Measurements from ENCODE around the gene FOXO6.

DNA sequence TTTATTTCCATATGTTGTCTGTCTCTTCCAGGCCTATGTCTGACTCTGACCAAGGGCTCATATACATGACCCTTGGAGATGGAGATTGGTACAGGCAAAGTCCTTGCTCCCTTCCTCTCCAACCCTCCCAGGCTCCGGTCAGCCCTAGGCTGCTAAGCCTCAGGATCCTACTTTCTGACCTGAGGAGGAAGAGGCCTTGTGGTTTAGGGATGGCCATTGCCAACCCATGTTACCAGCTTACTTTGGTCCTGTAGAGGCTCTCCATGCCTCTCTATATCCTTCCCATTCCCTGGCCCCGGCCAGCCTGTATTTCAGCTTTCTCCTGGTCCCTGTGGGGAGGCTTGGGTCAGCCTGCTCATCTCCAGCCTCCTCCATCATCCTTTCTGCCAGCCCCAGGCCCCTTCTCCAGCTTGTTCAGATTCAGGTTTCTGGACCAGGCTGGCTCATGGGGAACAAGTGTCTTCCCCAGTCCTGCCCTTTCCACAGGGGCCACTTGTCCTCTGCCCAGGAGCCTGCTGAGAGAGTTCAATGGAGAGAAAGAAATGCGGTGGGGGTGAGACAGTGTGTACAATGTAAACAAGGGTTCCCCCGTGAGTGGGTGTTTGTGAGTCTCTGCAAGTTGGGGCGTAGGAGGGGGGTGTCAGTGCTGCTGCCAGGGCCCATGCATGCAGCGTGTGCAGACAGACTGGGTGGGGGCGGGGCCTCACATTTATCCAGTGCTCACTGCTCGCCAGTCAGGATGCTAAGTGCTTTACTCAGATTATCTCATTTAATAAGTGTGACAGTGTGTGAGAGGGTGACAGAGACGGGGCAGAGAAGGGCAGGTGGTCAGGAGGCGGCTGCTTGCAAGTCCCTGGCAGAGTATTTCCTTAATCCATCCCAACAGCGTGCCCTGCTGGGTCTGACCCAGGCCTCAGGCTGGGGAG, 31.3 kb upstream of the FOXO6 start:
- TF ChIP-seq CTCF (IDR thresholded peaks at IDR 0.05) (no peak), POLR2A (IDR thresholded peaks at IDR 0.05) (no peak)

All from right lobe of liver (tissue), 4 donors.